ENCODE measurements around the gene KCNJ14. TPM values are rescaled to one million over a fixed set of nuclear protein-coding genes. Genes with fewer than 3 reads are reported as not detected.
A peak's percentile ranks its signal among the peaks of the same experiment; 100 is the strongest.

Gene KCNJ14
- total RNA-seq, 4 donors from 2014 or later, result 4.2 to 4.7 (median 4.6) TPM

GRCh38 chr19:48480558-48481500 is 25.5 kb downstream of the KCNJ14 start:
- Histone ChIP-seq H3K27me3 (no peaks in the 10 kb centered on the region), H3K4me3 (peak overlapping the region; percentile 58), H3K27ac (peak overlapping the region; percentile 80), H3K4me1 (peaks cover 24% of the 10 kb centered on the region), H3K9me3 (no peaks in the 10 kb centered on the region), H3K36me3 (peaks cover 37% of the 10 kb centered on the region)
- no peak for DNase-seq (ENCODE audit: low spot score in 2 of 2)
- 12% methylated on average over 41 of the region's 52 CpGs for WGBS
- TF ChIP-seq POLR2AphosphoS5 (IDR thresholded peaks at IDR 0.05) (no peak), EP300 (IDR thresholded peaks at IDR 0.05) (no peak), POLR2A (IDR thresholded peaks at IDR 0.05) (no peak), CTCF (IDR thresholded peaks at IDR 0.05) (no peak)

- H3K27ac ChIP-seq, result no peak overlapping the region
- DNase-seq (ENCODE audit: low spot score in 2 of 2), result no peak
- no peaks in the 10 kb centered on the region for H3K27me3 ChIP-seq
- no peak overlapping the region for H3K4me3 ChIP-seq
- peaks cover 25% of the 10 kb centered on the region for H3K36me3 ChIP-seq
- H3K9me3 ChIP-seq, result no peaks in the 10 kb centered on the region
- WGBS, result 54% methylated on average over 7 of the region's 7 CpGs
- H3K4me1 ChIP-seq, result peaks cover 24% of the 10 kb centered on the region
- TF ChIP-seq POLR2AphosphoS5 (IDR thresholded peaks at IDR 0.05), result no peak
- TF ChIP-seq CTCF (IDR thresholded peaks at IDR 0.05), result no peak
- TF ChIP-seq EP300 (IDR thresholded peaks at IDR 0.05), result no peak
- TF ChIP-seq POLR2A (IDR thresholded peaks at IDR 0.05), result no peak
These were observed 26.7 kb downstream of the KCNJ14 start for GRCh38 chr19:48481846-48482639.

- peaks cover 36% of the 10 kb centered on the region for H3K4me1 ChIP-seq
- peaks cover 12% of the 10 kb centered on the region for H3K36me3 ChIP-seq
- no peak overlapping the region for H3K4me3 ChIP-seq
- no peak overlapping the region for H3K27ac ChIP-seq
- no peak for DNase-seq (ENCODE audit: low spot score in 2 of 2)
- H3K27me3 ChIP-seq, result no peaks in the 10 kb centered on the region
- WGBS, result 90% methylated on average over 1 of the region's 3 CpGs
- no peak for TF ChIP-seq CTCF (IDR thresholded peaks at IDR 0.05)
- no peak for TF ChIP-seq POLR2A (IDR thresholded peaks at IDR 0.05)
- TF ChIP-seq EP300 (IDR thresholded peaks at IDR 0.05), result no peak
- TF ChIP-seq POLR2AphosphoS5 (IDR thresholded peaks at IDR 0.05), result no peak
- no peaks in the 10 kb centered on the region for H3K9me3 ChIP-seq
These were observed 27.9 kb downstream of the KCNJ14 start for GRCh38 chr19:48483301-48483700.

- TF ChIP-seq EP300 (IDR thresholded peaks at IDR 0.05) (no peak), POLR2AphosphoS5 (IDR thresholded peaks at IDR 0.05) (no peak), POLR2A (IDR thresholded peaks at IDR 0.05) (no peak), CTCF (IDR thresholded peaks at IDR 0.05) (no peak)
- no peak for DNase-seq (ENCODE audit: low spot score in 2 of 2)
- peaks cover 1% of the 10 kb centered on the region for H3K36me3 ChIP-seq
- H3K27me3 ChIP-seq, result no peaks in the 10 kb centered on the region
- H3K4me3 ChIP-seq, result no peak overlapping the region
- 81% methylated on average over 16 of the region's 16 CpGs for WGBS
- H3K9me3 ChIP-seq, result no peaks in the 10 kb centered on the region
- no peak overlapping the region for H3K27ac ChIP-seq
- H3K4me1 ChIP-seq, result peaks cover 47% of the 10 kb centered on the region
These were observed 29.0 kb downstream of the KCNJ14 start for GRCh38 chr19:48484247-48484893.
